ENCODE data around the gene BANF2.

BANF2 gene

DNA sequence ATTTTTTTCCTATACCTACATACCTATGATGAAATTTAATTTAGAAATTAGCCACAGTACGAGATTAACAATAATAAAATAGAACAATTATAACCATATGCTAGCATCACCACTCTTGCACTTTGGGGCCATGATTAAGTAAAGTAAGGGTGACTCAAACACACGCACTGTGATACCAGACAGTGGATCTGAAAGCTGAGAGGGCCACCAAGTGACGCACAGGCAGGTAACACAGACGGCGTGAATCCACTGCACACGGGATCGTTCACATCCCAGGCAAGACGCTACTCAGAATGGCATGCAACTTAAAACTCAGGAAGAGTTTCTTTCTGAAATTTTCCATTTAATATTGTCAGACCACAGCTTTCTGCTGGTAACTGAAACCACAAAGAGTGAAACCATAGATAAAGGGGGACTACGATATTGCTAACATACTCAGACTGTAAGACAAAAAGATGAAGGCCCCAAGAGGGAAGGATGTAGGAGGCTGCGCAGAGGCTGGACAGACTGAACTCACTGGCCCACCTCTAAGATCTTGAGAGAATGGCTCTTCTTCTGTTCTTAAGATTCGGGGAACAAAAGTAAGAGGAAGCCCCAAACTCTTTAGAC is 35.6 kb upstream of the BANF2 start:
- peak; percentile 41 for DNase-seq

DNA sequence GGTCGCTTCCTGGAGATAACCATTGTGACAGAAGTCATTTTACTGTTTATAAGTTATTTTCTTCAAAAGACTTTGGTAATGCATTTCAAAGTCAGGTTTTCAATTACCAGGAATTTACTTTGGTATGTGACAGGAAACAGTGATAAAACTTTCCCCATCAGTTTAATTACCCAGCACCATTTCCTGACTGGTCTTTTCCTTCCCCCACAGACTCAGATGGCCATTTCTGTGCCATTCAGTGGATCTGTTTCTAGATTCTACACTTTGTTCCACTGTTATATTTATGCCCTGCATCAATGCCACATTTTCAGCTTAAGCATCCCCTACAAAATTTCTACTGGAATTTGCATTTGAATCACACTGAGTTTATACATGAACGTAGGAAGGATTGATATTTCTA is 34.0 kb upstream of the BANF2 start:
- DNase-seq, result no peak

DNA sequence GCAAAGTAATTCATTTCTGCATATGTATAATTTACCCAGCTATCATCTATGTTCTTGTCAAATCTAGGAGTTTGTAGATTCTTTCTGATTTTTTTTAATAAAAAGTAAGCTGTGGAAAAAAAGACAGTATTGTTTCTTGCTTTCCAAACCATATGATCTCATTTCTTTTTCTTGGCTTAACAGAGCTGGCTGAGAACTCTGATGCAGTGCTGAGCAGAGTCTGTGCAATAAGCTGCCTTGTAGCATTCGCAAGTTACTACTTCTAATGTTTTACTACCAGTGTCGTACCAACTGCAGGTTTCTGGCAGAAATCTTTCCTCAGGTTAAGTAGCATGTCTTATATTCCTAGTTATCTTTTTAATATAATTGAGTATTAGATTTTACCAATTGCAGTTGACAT is 33.3 kb upstream of the BANF2 start:
- DNase-seq, result no peak

DNA sequence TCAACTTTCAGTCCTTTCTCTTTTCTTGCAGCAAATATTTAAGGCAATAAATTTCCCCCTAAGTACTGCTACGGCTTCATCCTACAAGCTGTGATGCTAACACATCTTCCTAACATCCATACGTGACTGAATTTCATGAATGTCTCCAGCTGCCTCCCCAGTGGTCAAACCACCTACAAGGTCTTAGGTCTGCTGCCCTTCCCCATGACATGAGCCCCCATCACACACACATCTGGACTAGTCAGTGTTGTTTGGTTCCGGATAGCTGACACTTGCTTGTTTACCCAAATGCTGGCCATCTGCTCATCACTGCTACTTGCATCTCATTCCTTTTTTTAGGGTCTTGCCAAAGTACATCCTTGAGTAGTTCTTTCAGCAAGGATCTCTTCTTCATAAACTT is 32.3 kb upstream of the BANF2 start:
- DNase-seq, result no peak

DNA sequence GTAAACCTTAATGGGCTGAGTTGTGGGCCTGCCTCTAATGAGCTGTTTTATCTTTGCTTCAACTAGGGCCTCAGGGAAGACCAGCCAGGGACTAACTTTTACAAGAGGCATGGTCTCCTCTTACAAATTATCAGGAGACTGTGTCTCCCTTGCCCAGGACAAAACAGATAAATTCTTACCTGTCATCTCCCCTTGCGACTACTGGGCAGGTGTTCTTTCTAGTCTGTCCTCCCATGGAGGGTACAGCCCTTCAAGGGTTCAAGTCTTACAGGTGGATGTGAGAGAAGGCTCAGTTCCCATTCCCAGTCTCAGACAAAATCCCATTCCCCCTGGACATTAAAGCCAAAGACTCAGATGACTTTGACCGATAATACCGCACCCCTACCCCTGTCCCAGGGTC is 31.3 kb upstream of the BANF2 start:
- DNase-seq, result no peak

DNA sequence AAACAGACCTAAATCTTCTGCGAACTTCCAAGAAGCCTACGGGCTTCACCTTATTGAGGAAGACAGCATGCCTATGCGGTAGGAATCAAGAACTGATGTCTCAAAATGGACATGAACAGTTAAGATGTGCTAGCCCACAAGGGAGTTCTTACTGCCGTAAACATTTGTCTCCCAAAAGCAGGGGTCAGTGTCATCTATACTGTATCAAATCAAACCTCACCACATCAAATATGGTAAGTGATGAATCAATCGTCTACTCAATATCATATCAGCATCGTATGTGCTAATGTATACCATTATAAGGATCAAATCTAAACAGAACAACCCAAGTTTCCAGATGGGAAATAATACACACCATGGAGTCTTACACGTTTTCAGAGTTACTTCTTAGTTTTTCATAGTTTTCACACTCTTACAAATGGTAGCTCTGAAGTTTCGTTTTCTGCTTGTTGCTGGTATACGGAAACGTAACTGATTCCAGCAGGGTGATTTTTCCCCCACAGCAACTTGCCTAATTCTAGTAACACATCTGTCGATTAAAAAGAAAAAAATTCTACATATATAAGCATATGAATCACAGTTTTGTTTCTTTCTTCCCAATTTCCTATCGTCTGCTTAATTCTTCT is 30.3 kb upstream of the BANF2 start:
- no peak for DNase-seq

DNA sequence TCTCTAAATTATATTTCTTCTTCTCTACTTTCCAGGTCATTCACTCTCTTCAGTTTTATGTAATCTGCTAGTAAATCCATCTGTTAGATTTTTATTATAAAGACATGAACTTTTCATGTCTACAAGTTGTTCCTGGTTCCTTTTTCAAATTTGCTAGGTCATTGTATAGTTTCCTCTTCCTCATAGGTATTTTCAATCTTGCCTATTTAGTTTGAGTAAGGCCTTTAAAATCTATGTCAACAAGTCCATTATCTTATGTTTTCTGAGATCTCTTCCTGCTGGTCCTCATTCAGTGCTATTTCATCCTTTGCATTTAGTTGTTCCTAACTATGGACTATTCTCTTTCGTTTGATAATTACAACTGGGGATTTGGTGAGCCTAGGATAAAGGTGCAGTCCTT is 28.8 kb upstream of the BANF2 start:
- no peak for DNase-seq

DNA sequence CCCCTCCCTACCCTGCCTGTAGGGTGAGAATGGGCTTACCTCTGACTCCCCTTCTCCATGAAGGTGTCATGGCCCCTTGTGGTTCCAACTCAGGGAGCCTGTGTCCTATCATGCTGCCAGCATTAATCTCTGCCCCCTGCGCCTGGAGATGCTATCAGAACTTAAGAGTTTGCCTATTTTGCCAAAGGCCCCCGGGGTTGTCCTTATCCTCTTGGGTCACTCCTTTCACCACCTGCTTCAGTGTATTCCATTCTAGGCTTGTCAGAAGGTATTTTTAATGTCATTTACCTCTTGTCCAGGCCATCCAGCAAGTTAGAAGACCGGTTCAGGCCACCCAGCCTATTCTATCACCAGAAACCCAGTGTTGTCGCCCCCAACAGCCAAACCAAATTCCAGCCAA is 28.2 kb upstream of the BANF2 start:
- DNase-seq, result no peak

DNA sequence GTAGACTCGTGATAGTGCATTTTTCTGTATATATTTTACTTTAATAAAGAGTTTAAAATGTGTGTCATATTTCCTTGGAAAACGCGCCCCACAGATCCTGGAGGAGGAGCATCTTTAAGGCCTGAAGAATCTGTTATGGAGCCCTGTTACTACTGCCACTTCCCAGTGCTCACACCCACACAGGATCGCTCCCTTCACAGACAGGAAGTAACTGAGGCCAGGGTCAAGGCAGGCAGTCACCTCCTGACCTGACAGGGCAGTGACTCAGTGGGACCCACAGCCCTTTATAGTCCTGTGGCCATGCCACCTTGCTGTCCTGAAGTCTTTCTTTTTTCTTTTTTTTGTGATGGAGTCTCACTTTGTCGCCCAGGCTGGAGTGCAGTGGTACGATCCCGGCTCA is 26.7 kb upstream of the BANF2 start:
- no peak for DNase-seq

DNA sequence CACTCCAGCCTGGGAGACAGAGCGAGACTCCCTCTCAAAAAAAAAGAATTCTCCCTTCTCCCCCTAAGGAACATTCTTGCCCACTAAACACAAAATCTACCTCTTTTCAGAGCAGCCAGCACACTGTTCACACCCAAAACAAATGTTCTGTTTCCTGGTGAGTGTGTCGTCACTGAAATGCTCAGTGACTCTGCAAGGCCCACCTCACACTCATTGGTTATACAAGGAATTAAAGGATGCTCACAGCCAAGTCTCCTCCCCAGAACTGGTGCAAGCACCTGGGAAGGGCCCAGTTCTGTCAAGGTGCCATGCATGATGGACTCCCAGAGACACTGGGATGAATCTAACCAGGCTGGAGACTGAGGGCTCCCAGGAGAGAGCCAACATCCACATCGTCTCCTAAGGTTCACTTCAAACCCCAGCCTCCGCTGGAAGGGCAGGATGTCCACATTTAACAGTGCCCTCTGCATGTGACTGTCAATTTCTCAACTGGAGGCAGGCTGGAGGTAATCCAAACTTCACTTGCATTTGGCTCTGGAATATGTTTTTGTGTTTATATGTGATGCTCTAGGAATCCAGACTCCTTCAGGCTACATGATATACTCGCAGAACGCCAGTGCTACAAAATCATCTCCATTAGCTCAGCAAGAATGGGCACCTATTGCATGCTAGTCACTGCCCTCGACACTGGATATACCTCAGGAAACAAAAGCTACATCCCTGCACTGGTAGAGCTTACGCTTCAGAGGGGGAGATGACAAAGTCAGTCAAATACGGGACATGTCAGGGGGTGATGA is 24.8 kb upstream of the BANF2 start:
- DNase-seq, result no peak

DNA sequence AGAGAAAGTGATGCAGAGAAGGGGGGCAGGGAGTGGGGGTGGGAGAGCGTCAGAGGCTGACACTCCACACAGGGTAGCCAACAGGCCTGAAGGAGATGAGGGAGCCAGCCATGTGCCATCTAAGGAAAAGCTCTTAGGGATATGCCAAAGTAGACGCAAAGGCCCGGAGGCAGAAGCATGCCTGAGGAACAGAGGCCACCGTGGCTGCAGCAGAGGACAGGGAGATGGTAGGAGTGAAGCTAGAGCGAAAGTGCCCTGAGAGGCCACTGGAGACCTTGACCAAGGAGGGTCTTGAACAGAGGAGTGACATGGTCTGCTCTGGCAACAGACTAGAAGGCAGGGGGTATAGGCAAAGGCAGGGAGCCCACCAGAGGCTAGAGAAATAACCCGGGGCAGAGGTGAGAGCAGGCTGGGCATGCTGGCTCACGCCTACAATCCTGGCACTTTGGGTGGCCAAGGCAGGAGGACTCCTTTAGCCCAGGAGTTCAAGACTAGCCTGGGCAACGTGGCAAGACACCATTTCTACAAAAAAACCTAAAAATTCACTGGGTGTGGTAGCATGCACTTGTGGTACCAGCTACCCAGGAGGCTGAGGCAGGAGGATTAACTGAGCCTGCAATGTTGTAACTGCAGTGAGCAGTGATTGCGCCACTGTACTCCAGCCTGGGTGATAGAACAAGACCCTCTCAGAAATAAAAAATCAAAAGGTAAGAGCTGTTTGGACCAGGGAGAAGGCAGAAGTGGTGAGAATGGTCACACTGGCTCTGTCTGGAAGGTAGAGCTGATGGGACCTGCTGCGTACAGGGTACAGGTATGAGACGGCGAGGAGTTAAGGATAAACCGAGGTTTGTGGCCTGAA is 24.0 kb upstream of the BANF2 start:
- no peak for DNase-seq

DNA sequence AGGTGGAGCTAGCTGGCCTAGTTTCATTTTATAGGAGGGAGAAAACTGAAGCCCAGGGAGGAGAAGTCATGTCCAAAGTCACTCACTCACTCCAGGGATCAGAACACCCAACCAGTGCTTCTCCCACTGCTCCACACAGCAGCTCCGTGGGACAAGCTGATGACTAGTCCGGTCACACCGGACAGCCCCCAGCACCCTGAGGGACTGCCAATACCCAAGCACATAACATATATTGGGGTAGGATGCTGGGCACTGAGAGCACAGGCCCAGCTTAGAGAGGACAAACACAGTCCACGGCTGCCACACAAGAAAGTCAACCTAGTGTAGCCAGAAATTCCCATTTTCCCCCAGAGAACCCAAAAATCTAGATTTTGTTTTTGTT is 23.4 kb upstream of the BANF2 start:
- no peak for DNase-seq

DNA sequence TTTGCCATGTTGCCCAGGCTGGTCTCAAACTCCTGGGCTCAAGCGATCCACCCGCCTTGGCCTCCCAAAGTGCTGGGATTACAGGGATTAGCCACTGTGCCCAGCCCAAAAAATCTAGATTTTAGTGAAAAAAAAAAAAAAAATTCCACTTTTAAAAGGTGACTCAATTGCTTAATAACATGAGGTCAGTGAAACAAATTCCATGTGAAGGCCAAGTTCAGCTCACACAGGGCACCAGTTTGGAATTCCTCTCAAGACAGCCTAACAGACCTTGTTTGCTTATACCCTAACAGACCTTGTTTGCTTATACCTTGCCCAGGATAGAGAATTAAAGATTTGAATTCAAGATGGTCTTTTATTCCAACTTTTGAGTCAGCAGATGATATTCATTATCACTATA is 22.8 kb upstream of the BANF2 start:
- DNase-seq, result no peak

DNA sequence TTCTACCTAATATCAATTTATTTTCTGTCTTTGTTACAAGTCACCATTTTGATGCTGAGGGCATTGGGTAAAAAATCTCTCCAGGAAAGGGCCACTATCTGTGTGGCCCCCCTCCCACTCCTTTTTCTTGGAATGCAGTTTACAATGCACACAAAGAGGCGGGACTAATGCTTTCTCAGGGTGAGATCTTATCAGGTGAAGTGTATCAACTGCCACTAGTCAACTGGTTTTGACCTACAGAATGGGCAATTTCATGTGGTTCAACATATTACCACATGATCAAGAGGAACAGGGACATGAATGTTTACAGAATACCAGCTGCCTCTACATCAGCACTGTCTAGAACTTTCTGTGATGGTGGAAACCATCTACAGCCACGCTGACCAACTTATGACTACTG is 21.5 kb upstream of the BANF2 start:
- no peak for DNase-seq

DNA sequence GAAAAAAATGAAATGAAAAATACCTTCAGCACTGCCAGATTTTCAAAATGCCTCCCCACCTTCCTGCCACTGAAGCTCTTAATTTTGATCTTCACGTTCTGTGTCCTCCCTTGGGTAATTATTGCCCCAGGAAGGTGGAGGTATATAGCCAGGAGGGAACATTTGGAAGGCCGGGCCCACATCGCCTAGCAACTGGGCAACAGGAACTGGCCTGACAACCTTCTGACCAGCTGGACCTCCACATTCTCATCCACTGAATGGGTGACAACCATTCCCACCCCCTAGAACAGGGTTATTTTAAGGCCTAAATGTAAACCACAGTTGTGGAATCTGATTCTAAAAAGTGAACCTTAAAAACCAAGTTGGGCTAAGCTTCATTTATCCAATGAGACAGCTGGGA is 20.9 kb upstream of the BANF2 start:
- DNase-seq, result no peak

DNA sequence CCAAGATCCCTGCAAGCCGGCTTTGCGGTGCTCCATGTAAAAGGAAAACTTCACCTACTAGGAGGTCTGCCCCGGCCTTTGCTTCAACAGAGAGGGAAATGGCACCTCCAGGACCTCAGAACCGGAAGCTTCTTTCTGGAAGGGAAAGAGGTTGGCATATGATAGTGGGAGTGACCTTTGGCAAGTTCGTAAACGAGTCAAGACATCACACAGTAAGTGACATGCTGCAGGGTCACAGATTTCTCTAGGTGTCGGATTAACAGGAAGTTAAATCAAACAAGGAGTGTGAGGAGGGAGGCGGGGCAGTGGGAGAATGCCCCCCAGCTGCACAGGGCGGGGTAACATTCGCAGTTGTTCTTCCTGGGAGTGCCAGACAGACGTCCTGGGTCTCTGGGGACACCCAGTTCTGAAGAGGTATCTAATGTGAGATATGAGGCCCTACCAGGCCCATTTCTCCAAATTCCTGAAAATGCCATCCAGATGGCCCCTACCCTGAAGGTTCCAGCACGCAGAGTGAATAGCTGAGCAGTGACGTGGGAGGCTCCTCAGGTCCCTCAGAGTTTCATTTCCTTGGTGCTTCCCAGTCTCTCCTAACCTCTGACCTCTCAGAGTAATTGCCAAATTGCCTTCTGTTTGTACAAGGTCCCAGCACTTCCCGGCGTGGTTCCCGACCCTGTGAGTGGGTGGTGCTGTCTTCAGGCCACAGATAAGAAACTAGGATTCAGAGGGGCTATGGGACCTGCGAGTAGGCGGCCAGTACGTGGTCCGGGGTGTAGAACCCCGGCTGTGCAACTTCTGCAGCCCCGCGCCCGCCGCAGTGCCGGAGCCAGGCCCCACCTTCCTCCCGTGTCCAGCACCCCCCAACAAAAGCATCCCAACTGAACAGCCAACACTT is 19.6 kb upstream of the BANF2 start:
- DNase-seq, result no peak

DNA sequence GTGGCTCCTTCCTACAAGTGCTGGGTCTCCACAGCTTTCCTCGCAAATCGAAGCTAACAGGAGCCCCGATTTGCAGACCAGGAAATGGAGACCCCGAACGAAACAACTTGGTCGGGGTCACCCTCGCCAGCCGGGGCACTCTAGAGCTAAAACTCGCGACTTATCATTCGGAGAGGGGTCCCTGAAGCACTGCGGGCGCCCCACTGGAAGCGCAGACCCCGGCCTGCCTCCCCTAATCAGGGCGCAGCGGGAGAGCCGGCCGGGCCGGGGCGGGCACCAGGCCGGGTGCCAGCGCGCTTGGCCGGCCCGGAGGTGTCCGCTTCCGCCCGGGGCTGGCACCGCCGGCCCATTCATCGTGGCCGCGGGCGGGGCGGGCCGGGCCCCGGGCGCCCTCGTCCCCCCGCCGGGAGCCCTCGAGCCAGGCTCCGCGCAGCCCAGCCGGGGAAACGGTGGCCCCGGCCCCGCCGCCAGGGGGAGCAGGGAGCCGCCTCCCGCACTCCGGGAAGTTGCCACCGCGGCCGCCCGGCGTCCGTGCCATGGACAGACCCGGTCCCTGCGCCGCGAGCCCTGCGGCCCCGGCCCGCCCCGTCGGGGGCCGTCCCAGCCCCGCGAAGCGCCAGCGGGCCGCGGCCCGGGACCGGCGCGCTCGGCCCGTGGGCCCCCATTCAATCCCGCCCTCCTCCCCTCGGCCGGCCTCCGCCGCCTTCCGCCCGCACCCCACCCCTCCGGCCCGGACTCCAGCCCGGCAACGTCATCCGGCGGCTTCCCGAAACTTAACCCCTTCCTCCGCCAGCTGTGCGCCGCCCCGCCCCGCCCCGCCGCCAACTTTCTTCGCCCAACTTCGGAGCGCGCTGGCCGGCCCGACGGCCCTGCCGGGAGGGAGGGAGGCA is 18.7 kb upstream of the BANF2 start:
- DNase-seq, result peak; percentile 86

DNA sequence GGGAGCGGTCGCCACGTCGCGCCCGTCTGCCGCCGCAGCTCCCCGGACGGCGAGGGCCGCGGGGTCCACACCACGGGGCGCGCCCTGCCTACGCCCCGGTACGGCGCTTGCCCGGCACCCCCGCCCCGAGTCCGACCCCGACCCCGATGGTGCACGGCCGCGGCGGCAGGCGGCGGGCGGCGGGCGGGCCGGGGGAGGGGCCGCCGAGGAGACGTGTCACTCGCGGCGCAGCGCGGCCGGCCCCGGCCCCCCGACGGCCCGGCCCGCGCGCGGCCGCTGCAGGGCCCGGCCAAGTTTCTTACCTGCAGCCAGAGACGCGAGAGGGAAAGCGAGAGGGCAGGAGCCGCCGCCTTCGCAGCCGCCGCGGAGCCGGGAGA is 18.1 kb upstream of the BANF2 start:
- DNase-seq, result no peak

DNA sequence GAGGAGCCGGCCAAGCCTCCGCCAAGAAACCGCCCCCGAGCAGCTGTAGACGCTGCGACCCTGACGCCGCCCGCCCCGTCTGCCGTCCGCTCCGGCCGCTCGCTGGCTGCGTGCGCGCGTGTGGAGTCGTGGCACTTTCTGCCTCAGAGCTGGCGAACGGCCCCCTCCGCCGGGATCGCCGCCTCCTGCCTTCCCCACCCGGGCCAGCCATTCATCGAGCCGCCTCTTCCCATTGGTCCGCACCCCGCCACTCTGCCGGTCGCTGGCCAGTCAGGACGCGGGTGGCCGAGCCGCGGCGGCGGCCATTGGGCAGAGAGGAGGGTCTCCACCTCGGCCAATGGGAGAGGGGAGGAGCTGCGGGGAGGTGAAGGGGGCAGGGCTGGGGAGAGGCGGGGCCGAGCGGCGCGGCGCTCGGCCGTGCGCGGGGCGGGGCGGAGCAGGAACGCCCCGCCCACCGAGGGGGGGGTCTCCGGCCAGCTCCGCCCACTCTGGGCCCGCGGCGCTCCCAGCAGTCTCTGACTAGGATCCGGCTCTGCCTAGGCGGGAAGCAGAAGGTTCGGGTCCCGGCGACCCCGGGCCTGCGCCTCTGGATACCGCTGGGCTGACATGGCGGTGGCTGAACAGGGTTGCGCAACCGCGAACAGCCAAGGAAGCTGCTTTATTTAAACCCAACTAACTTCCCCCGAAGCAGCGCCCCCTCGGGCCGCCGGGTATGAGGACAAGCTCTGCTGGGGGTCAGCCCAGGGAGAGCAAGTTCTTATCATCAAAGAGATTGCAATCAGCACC is 17.5 kb upstream of the BANF2 start, which contains the start of gene RRBP1:
TSS of gene RRBP1 (minus strand) at position 140 of the 786 bp plus-strand sequence. CDS start 21,735 bp downstream, outside the sequence.
- DNase-seq, result peak; percentile 96

DNA sequence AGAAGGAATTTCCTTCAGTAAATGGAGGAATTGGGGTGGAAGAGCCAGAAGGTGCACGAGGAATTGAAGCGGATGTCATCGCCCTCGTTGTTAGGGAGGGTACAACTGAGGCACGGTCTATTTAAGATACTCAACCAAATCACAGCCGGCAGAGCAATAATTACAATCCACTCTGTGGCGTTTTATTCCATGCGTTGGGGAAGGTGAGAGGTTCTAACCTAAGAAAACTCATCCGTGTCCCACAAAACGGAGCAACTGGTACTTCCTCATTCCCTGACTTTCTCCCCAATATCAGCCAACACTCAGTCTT is 16.9 kb upstream of the BANF2 start:
- DNase-seq, result no peak

All from stimulated activated CD8-positive, alpha-beta memory T cell treated with anti-CD3 and anti-CD28 coated beads, Interleukin-4, amount 100 ng/mL, for 48 hours (primary cell).